Activated naive CD8-positive, alpha-beta T cell treated with anti-CD3 and anti-CD28 coated beads for 36 hours (primary cell): Measurements from ENCODE around the gene STPG1. TPM values are rescaled to one million over a fixed set of nuclear protein-coding genes. Genes with fewer than 3 reads are reported as not detected.
"Not testable (repeated sequence)": the region's sequence is repeated elsewhere in the genome, so short reads cannot be mapped to it uniquely, and the experiment has no call there.

Experiments
- DNase-seq: peaks from one replicate; pipeline ENCODE4 v3.0.0; 2021
- H3K27ac Mint-ChIP-seq: one replicate; pipeline ENCODE4 v1.8.0; 2022; ENCODE audit warnings: mild to moderate bottlenecking, moderate library complexity, mixed read lengths
- H3K27me3 Mint-ChIP-seq: one replicate; pipeline ENCODE4 v1.8.0; 2022; ENCODE audit warnings: mild to moderate bottlenecking, mixed read lengths
- H3K36me3 Mint-ChIP-seq: one replicate; pipeline ENCODE4 v1.8.0; 2021; ENCODE audit warnings: mild to moderate bottlenecking, mixed read lengths
- H3K4me1 Mint-ChIP-seq: one replicate; pipeline ENCODE4 v1.8.0; 2021; ENCODE audit warnings: mixed read lengths
- H3K4me3 Mint-ChIP-seq: one replicate; pipeline ENCODE4 v1.8.0; 2022; ENCODE audit warnings: mild to moderate bottlenecking, moderate library complexity, mixed read lengths
- H3K9me3 Mint-ChIP-seq: one replicate; pipeline ENCODE4 v1.8.0; 2022; ENCODE audit warnings: mixed read lengths
- total RNA-seq, 2 experiments: library from RNA; stranded (reverse); gene quantifications; one replicate each; pipeline ENCODE4 v1.2.3, GENCODE V29; 2021

Gene STPG1, protein sequence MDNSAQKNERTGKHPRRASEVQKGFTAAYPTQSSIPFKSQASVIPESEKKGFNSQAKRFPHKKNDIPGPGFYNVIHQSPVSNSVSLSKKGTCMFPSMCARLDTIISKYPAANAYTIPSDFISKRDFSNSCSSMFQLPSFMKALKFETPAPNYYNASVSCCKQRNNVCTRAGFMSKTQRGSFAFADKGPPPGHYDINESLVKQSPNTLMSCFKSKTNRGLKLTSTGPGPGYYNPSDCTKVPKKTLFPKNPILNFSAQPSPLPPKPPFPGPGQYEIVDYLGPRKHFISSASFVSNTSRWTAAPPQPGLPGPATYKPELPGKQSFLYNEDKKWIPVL
- total RNA-seq: 1 to 10 TPM; 5.9 to 8.0 TPM

GRCh38 chr1:24413350-24414163 is at the start of gene STPG1:
Gene STPG1 (minus strand): TSS chr1:24413782. CDS start chr1:24401388, 12,394 bp downstream.
- Mint-ChIP-seq H3K4me3 (peak within 1 kb of the TSS; percentile 88), H3K9me3 (no peaks in the 10 kb centered on the region), H3K4me1 (peaks cover 41% of the 10 kb centered on the region), H3K36me3 (no peaks in the 10 kb centered on the region), H3K27ac (peak within 1 kb of the TSS; percentile 86), H3K27me3 (no peaks in the 10 kb centered on the region)
- DNase-seq: peak; percentile 85

GRCh38 chr1:24462128-24462527 is 48.5 kb upstream of the STPG1 start:
- Mint-ChIP-seq H3K4me1 (peaks cover 21% of the 10 kb centered on the region), H3K36me3 (peaks cover 60% of the 10 kb centered on the region)

DNA sequence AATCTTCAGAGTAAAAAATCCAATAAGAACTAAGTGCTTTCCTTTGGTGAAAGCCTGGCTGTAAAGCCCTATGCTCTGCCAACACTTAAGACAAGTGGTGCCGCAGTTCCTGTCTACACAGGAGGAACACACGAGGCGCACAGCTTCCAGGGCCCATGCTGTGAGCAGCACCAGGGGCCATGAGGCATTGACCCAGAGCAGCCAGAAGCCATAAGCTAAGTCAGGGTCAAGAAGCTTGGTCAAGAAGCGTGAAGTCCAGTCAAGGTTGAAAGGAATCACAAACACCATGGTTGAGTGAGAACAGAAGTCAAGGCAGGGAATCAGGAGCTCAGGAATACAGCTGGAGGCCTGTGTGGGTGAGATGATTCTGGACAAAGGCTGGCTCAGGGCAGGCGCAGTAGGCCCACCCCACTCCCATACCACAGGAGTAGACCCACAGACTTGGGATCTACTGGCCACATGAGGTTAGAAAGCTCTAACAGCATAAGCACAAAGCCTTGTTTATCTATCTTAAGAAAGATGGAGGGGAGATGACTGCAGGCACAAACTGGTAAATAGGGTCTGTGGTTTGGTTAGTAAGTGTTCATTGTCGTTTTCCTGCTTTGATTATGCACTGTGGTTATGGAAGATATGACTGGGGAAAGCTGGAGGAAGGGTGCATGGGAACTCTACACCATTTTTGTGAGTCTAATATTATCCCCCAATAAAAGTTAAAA is 46.1 kb upstream of the STPG1 start:
- H3K4me1 Mint-ChIP-seq: peaks cover 18% of the 10 kb centered on the region
- no peak overlapping the region for H3K27ac Mint-ChIP-seq
- peaks cover 5% of the 10 kb centered on the region for H3K9me3 Mint-ChIP-seq
- H3K36me3 Mint-ChIP-seq: peaks cover 58% of the 10 kb centered on the region
- no peaks in the 10 kb centered on the region for H3K27me3 Mint-ChIP-seq
- DNase-seq: no peak
- H3K4me3 Mint-ChIP-seq: no peak overlapping the region

More at GRCh38 chr1:24462128-24462527, 48.5 kb upstream of the STPG1 start:
- not testable (repeated sequence) for H3K27me3 Mint-ChIP-seq, H3K9me3 Mint-ChIP-seq, H3K27ac Mint-ChIP-seq, DNase-seq, H3K4me3 Mint-ChIP-seq

DNA sequence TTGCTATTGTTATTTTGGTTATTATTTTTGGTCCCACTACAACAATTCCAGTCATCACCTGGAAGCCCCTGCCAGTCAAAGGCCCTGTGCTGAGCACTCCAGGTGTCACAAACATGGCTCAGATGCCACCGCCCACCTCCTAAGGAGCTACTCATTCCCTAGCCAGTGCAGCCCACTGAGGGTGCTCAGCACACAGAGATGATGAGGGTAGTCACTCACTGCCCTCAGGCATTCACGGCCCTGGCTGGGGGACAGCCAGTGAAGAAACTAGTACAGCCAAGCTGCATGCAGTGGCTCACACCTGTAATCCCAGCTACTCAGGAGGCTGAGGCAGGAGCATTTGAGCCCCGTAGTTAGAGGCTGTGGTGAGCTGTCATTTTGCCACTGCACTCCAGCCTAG is 44.3 kb upstream of the STPG1 start:
- H3K36me3 Mint-ChIP-seq: peaks cover 51% of the 10 kb centered on the region
- H3K27ac Mint-ChIP-seq: no peak overlapping the region
- no peaks in the 10 kb centered on the region for H3K27me3 Mint-ChIP-seq

DNA sequence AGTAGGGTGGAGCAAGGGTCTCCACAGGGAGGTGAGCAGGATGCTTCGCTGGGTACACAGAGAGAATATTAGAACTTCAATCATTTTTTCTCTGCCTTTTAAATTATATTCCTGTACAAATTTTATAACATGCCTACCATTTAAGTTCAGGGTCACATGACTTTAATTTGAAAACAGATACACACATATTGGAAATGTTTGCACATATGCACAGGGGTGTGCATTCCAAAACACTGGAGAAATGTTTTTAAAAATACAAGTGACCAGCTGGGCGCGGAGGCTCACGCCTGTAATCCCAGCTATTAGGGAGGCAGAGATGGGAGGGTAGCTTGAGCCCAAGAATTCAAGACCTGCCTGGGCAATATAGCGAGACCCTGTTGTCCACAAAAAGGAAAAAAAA is 41.7 kb upstream of the STPG1 start:
- no peak overlapping the region for H3K4me3 Mint-ChIP-seq
- no peak overlapping the region for H3K27ac Mint-ChIP-seq
- peaks cover 30% of the 10 kb centered on the region for H3K36me3 Mint-ChIP-seq
- H3K27me3 Mint-ChIP-seq: no peaks in the 10 kb centered on the region
- no peak for DNase-seq
- no peaks in the 10 kb centered on the region for H3K9me3 Mint-ChIP-seq
- H3K4me1 Mint-ChIP-seq: peaks cover 7% of the 10 kb centered on the region

More for the DNA sequence above, 44.3 kb upstream of the STPG1 start:
- Mint-ChIP-seq H3K4me1 (peaks cover 7% of the 10 kb centered on the region), H3K9me3 (peaks cover 5% of the 10 kb centered on the region), H3K4me3 (no peak overlapping the region)
- DNase-seq: no peak

DNA sequence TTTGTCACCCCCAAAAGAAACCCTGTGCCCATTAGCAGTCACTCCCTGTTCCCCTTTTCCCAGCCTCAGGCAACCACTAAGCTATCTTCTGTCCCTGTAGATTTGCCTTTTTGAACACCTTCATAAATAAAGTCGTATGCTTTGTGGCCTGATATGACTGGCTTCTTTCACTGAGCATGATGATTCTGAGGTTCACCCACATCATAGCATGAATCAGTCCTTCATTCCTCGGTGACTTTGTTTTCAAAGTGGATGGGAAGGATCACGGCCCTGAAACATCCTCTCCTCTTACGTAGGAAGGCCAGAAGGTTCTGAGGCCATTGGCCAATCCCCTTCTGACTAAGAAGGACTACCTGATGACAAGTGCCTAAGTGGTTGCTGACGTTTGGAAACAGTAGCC is 41.1 kb upstream of the STPG1 start:
- no peak for DNase-seq
- Mint-ChIP-seq H3K27me3 (no peaks in the 10 kb centered on the region), H3K4me1 (peaks cover 3% of the 10 kb centered on the region), H3K4me3 (no peak overlapping the region), H3K9me3 (no peaks in the 10 kb centered on the region), H3K27ac (no peak overlapping the region), H3K36me3 (peaks cover 24% of the 10 kb centered on the region)

DNA sequence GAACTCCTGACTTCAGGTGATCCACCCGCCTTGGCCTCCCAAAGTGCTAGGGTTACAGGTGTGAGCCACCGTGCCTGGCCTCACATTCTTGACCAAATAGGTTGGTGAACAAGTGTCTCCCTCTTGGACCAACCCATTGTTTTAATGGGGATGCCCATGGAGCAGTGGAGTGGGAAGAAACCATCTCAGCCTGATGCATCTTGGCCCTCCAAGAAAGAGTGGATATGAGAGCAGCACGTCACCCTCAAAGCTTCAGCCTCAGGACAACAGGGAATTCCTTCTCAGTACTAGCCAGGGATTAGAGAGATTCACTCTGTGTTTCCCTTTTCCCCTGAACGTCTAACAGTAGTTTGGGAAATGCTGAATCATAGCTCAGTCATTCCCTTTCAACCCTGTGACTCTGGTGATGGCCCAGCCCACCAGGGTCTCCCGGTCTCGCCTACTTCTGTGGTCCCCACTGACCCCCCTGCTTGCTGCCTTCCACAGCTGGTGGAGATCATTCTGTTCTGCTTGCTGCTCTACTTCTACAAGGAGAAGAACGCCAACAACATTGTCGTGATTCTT is 39.4 kb upstream of the STPG1 start:
- Mint-ChIP-seq H3K27me3 (no peaks in the 10 kb centered on the region), H3K36me3 (peaks cover 17% of the 10 kb centered on the region), H3K4me3 (no peak overlapping the region), H3K9me3 (no peaks in the 10 kb centered on the region), H3K27ac (no peak overlapping the region), H3K4me1 (no peaks in the 10 kb centered on the region)
- DNase-seq: no peak

DNA sequence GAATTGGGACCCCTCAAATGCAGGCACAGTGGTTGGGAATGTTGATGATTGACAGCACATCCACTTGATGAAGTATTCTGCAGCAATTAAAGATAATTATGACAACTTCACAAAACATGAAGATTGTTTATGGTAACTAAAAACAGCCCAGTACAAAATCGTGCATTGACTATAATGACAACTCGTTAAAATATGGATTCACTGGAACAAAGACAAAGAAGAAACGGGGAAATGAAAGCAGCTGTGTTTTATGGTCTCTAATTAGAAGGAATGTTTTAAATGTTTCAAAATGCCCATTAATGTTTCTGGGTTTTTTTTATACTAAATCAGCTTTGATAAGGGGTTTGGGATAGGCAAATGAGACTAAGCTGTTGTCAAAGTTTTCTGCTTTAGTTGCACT is 38.2 kb upstream of the STPG1 start:
- Mint-ChIP-seq H3K4me3 (no peak overlapping the region), H3K4me1 (no peaks in the 10 kb centered on the region), H3K27ac (no peak overlapping the region), H3K9me3 (no peaks in the 10 kb centered on the region), H3K27me3 (no peaks in the 10 kb centered on the region), H3K36me3 (peaks cover 13% of the 10 kb centered on the region)
- DNase-seq: no peak

- peaks cover 13% of the 10 kb centered on the region for H3K36me3 Mint-ChIP-seq
- H3K27me3 Mint-ChIP-seq: no peaks in the 10 kb centered on the region
- no peak for DNase-seq
- H3K27ac Mint-ChIP-seq: no peak overlapping the region
- H3K4me1 Mint-ChIP-seq: no peaks in the 10 kb centered on the region
- no peak overlapping the region for H3K4me3 Mint-ChIP-seq
- H3K9me3 Mint-ChIP-seq: no peaks in the 10 kb centered on the region
Observed at GRCh38 chr1:24450857-24451397, 37.3 kb upstream of the STPG1 start.

GRCh38 chr1:24450316-24450715 is 36.7 kb upstream of the STPG1 start:
- DNase-seq: no peak
- Mint-ChIP-seq H3K9me3 (no peaks in the 10 kb centered on the region), H3K4me3 (no peak overlapping the region), H3K27me3 (no peaks in the 10 kb centered on the region), H3K27ac (no peak overlapping the region), H3K4me1 (no peaks in the 10 kb centered on the region), H3K36me3 (peaks cover 16% of the 10 kb centered on the region)

- peaks cover 14% of the 10 kb centered on the region for H3K36me3 Mint-ChIP-seq
- H3K9me3 Mint-ChIP-seq, H3K27me3 Mint-ChIP-seq, H3K4me3 Mint-ChIP-seq, H3K27ac Mint-ChIP-seq, DNase-seq, H3K4me1 Mint-ChIP-seq: not testable (repeated sequence)
Observed at GRCh38 chr1:24446446-24446845, 32.9 kb upstream of the STPG1 start.

GRCh38 chr1:24443241-24443656 is 29.7 kb upstream of the STPG1 start:
- H3K4me3 Mint-ChIP-seq: no peak overlapping the region
- no peaks in the 10 kb centered on the region for H3K9me3 Mint-ChIP-seq
- no peak for DNase-seq
- no peak overlapping the region for H3K27ac Mint-ChIP-seq
- H3K4me1 Mint-ChIP-seq: peaks cover 7% of the 10 kb centered on the region
- no peaks in the 10 kb centered on the region for H3K27me3 Mint-ChIP-seq
- H3K36me3 Mint-ChIP-seq: peaks cover 12% of the 10 kb centered on the region

- no peaks in the 10 kb centered on the region for H3K27me3 Mint-ChIP-seq
- H3K27ac Mint-ChIP-seq: no peak overlapping the region
- H3K4me3 Mint-ChIP-seq: no peak overlapping the region
- H3K36me3 Mint-ChIP-seq: peaks cover 12% of the 10 kb centered on the region
- no peak for DNase-seq
- no peaks in the 10 kb centered on the region for H3K9me3 Mint-ChIP-seq
- peaks cover 10% of the 10 kb centered on the region for H3K4me1 Mint-ChIP-seq
Observed at GRCh38 chr1:24442764-24443163, 29.2 kb upstream of the STPG1 start.

DNA sequence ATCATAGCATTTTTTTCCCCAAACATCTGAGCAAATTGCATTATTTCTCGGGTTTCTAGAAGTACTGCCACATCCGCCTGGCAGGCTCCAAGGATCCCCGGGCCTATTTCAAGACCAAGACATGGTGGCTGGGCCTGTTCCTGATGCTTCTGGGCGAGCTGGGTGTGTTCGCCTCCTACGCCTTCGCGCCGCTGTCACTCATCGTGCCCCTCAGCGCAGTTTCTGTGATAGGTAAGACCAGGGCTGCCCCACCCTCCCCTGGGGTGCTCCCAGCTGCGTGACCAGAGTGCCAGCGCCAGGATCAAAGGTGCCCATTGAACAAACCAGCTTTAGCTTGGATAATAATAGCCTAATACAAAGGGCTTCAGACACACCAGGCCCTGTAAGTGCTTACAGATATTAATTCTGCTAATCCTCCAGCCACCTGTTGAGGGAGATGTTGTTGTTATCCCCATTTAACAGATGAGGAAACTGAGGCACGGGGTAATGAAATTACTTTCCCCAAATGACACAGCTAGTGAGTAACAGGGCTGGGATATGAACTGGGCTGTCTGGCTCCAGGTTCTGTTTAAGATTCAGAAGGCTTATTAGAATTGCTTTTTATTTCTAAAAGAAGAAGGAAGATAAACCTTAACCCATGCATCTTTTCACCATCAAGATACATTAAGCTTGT is 28.6 kb upstream of the STPG1 start:
- H3K4me3 Mint-ChIP-seq: no peak overlapping the region

More for the DNA sequence above, 28.6 kb upstream of the STPG1 start:
- H3K4me1 Mint-ChIP-seq: peaks cover 10% of the 10 kb centered on the region
- H3K36me3 Mint-ChIP-seq: peaks cover 12% of the 10 kb centered on the region
- no peaks in the 10 kb centered on the region for H3K9me3 Mint-ChIP-seq
- no peak for DNase-seq
- no peaks in the 10 kb centered on the region for H3K27me3 Mint-ChIP-seq
- no peak overlapping the region for H3K27ac Mint-ChIP-seq
